DOHH2 (cell line): ENCODE measurements around the gene SLC16A7.

ENCODE experiments used
- EZH2phosphoT487 ChIP-seq: fragments of 200-600 bp; sonication (generic); IDR thresholded peaks from 2 replicates; pipeline ENCODE4 v1.6.1; 2017; ENCODE audit warnings: borderline replicate concordance, mild to moderate bottlenecking, antibody characterized with exemption, low read length, moderate library complexity, mixed read lengths
- TF ChIP-seq, protein P1 (sequence below): fragments of 200-600 bp; sonication (generic); IDR thresholded peaks from one replicate; pipeline ENCODE4 v1.5.1; 2014; ENCODE audit warnings: antibody characterized with exemption, mild to moderate bottlenecking, low read depth, low read length; ENCODE audit not compliant: poor library complexity, severe bottlenecking

DNA sequence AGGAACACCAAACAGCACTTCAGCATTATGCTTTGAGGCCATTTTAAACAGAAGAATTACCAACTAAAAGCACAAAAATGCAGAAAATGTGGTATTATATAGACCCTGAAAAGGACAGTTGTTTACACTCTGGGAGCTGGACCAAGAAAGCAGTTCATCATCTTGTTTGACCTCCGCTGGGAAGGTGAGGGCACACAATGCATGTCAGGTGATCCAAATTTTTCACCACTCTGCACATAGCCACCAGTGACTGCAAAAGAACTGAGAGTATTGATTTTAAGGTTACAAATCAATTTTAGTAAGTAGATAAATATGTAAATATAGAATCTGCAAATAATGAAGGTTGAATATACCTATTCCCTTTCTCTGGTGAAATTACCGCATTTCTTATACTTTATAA is 119.6 kb downstream of the SLC16A7 start:
- TF ChIP-seq, protein P1, sequence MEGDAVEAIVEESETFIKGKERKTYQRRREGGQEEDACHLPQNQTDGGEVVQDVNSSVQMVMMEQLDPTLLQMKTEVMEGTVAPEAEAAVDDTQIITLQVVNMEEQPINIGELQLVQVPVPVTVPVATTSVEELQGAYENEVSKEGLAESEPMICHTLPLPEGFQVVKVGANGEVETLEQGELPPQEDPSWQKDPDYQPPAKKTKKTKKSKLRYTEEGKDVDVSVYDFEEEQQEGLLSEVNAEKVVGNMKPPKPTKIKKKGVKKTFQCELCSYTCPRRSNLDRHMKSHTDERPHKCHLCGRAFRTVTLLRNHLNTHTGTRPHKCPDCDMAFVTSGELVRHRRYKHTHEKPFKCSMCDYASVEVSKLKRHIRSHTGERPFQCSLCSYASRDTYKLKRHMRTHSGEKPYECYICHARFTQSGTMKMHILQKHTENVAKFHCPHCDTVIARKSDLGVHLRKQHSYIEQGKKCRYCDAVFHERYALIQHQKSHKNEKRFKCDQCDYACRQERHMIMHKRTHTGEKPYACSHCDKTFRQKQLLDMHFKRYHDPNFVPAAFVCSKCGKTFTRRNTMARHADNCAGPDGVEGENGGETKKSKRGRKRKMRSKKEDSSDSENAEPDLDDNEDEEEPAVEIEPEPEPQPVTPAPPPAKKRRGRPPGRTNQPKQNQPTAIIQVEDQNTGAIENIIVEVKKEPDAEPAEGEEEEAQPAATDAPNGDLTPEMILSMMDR = no peak
- no peak for TF ChIP-seq EZH2phosphoT487
